HL-60 (cell line): Measurements from ENCODE around the gene ARF3.

Experiments used
- DNase-seq, 2 experiments: peaks; one replicate each; pipeline ENCODE4 v3.0.0-alpha.2; 2010 to 2020; ENCODE audit warnings: low read depth in 1 of 2, low spot score in 1 of 2
- H3K27ac ChIP-seq: fragments of 250-450 bp; sonication (Bioruptor Pico); replicated peaks from 2 replicates; pipeline ENCODE4 v1.5.1; 2020; ENCODE audit warnings: mild to moderate bottlenecking, moderate library complexity
- H3K27me3 ChIP-seq: fragments of 250-450 bp; sonication (Bioruptor Pico); 2 replicates; pipeline ENCODE4 v1.5.1; 2021; ENCODE audit warnings: mild to moderate bottlenecking, moderate library complexity; ENCODE audit not compliant: insufficient read depth, poor library complexity, severe bottlenecking
- H3K4me3 ChIP-seq: replicated peaks from 2 replicates; pipeline ENCODE4 v1.5.1; 2011; ENCODE audit warnings: mild to moderate bottlenecking, control low read depth, low read length; ENCODE audit not compliant: insufficient read depth
- GABPA ChIP-seq: IDR thresholded peaks from 2 replicates; pipeline ENCODE4 v1.6.1; 2012; ENCODE audit warnings: low read depth
- POLR2AphosphoS5 ChIP-seq: IDR thresholded peaks from 2 replicates; pipeline ENCODE4 v1.6.1; 2012; ENCODE audit warnings: low read depth
- REST ChIP-seq: IDR thresholded peaks from 2 replicates; pipeline ENCODE4 v1.6.1; 2012; ENCODE audit warnings: low read depth; ENCODE audit not compliant: insufficient replicate concordance
- SPI1 ChIP-seq: IDR thresholded peaks from 2 replicates; pipeline ENCODE4 v1.6.1; 2012; ENCODE audit warnings: low read depth, mild to moderate bottlenecking, borderline replicate concordance
- TF ChIP-seq, protein P1 (sequence below): IDR thresholded peaks from one replicate; pipeline ENCODE4 v1.5.1; 2011; ENCODE audit warnings: low read length, control low read depth, inconsistent platforms; ENCODE audit not compliant: insufficient read depth

The ARF3 gene

GRCh38 chr12:48968467-48968866, 11.2 kb upstream of the ARF3 start:
- DNase-seq = no peak
- TF ChIP-seq, protein P1, sequence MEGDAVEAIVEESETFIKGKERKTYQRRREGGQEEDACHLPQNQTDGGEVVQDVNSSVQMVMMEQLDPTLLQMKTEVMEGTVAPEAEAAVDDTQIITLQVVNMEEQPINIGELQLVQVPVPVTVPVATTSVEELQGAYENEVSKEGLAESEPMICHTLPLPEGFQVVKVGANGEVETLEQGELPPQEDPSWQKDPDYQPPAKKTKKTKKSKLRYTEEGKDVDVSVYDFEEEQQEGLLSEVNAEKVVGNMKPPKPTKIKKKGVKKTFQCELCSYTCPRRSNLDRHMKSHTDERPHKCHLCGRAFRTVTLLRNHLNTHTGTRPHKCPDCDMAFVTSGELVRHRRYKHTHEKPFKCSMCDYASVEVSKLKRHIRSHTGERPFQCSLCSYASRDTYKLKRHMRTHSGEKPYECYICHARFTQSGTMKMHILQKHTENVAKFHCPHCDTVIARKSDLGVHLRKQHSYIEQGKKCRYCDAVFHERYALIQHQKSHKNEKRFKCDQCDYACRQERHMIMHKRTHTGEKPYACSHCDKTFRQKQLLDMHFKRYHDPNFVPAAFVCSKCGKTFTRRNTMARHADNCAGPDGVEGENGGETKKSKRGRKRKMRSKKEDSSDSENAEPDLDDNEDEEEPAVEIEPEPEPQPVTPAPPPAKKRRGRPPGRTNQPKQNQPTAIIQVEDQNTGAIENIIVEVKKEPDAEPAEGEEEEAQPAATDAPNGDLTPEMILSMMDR = no peak
- TF ChIP-seq SPI1 (no peak), REST (no peak), GABPA (no peak), POLR2AphosphoS5 (no peak)
- Histone ChIP-seq H3K27ac (no peak overlapping the region), H3K27me3 (peaks cover 28% of the 10 kb centered on the region), H3K4me3 (no peak overlapping the region)

DNA sequence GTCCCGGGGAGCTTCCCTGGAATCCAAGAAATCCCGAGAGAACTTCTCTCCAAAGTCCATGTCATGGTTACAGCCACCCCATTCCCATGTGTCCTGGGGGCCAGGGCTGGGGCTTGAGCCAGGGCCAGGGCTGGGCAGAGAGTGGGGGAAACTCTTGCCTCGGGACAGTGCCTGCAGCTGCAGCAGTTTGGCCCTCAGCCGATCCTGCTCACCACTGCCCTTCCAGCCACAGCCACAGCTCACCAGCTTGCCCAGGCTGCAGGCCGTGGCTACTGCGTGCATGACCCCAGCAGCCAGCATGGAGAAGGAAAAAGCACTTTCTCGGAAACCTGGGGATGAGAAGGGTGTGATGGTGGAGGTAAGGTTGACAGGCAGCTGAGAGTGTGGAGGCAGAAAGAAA, 10.7 kb upstream of the ARF3 start:
- DNase-seq = no peak
- Histone ChIP-seq H3K4me3 (no peak overlapping the region), H3K27ac (no peak overlapping the region), H3K27me3 (peaks cover 25% of the 10 kb centered on the region)
- TF ChIP-seq REST (no peak), GABPA (no peak), SPI1 (no peak), POLR2AphosphoS5 (no peak)
- TF ChIP-seq, protein P1 = no peak

DNA sequence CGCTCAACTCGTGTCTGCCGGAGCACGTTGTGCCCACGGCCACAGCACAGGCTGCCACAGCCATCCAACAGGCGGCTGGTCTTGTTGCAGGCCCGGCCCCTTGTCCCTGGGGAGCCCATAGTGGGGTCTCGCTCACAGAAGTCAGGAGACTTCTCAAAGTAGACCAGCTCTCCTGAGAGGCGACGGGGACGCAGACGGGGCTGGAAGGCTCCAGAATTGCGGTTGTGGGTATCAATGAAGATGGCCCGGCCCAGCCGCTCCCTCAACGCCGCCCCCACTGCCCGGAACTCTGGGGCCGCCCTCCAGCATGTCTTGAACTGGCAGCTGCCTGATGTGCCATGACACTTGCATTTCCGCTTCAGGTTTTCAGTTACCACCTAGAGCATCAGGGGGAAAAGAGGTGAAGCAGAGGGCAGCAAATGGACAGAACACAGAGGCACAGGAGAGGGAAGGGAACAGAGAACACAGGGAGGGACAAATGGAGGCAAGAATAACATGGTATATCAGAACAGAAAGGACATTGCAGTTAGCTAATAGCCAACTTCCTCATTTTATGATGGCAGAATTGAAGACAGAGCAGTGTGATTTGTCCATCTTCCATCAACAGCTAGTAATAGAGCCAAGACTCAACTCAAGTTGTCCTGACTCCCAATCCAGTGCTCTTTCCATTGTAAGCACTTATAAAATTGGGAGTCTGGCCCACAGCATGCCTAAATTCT, 9.0 kb upstream of the ARF3 start:
- DNase-seq = peak in 1 of 2 experiments; percentile 25
- TF ChIP-seq SPI1 (peak; percentile 72; the same call in 1 of the 2 replicates), GABPA (no peak), POLR2AphosphoS5 (no peak), REST (no peak)
- TF ChIP-seq, protein P1 = no peak
- H3K4me3 ChIP-seq = no peak overlapping the region
- H3K27me3 ChIP-seq = peaks cover 17% of the 10 kb centered on the region
- no peak overlapping the region for H3K27ac ChIP-seq
